ENCODE data around the gene SULT2B1.
"Not testable (repeated sequence)": the region's sequence is repeated elsewhere in the genome, so short reads cannot be mapped to it uniquely, and the experiment has no call there.

SULT2B1 gene

DNA sequence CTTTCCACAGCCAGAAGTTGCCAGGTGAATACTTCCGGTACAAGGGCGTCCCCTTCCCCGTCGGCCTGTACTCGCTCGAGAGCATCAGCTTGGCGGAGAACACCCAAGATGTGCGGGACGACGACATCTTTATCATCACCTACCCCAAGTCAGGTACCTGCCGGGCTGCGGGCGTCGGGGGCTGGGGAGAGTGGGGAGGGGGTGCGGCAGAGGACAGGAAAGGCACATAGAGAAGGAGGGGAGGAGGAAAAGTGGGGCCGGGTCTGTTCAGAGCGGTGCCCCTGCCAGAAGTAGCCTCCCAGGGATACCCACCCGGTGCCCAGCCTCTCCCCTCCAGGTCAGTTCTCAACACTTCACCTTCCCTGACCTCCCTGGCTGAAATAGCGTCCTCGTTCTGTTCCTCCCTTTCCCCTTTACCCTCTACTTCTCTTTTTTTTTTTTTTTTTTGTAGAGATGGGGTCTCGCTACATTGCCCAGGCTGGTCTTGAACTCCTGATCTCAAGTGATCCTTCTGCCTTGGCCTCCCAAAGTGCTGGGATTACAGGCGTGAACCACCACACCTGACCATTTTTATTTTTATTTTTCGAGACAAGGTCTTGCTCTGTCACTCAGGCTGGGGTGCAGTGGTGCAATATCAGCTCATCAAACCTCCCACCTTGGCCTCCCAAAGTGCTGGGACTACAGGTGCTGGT, 24.1 kb downstream of the SULT2B1 start:
- H2AK5ac ChIP-seq (ENCODE audit: low read length, severe bottlenecking): no peak overlapping the region
- no peak overlapping the region for H3K23ac ChIP-seq (ENCODE audit: low read length in 2 of 2)
- no peaks in the 10 kb centered on the region for H3K27me3 ChIP-seq (ENCODE audit: control insufficient read depth in 1 of 2, insufficient read depth in 1 of 2, low read length in 2 of 2)
- H3K79me1 ChIP-seq (replicated peaks; ENCODE audit: low read length, poor library complexity, severe bottlenecking): no peaks in the 10 kb centered on the region
- 79% methylated on average over 13 of the region's 23 CpGs for WGBS
- H2BK120ac ChIP-seq (ENCODE audit: low read depth, low read length): no peak overlapping the region
- H2BK5ac ChIP-seq (ENCODE audit: low read depth, low read length, poor library complexity, severe bottlenecking): no peak overlapping the region
- H3K9ac ChIP-seq (ENCODE audit: low read length): no peak overlapping the region
- no peak for DNase-seq
- no peak overlapping the region for H2AFZ ChIP-seq (ENCODE audit: low read depth, low read length)
- H3K4me2 ChIP-seq (ENCODE audit: low read length, poor library complexity, severe bottlenecking): no peak overlapping the region
- no peaks in the 10 kb centered on the region for H3K36me3 ChIP-seq (ENCODE audit: control insufficient read depth in 1 of 2, insufficient read depth in 2 of 2, low read depth in 1 of 2, low read length in 2 of 2)
- no peak overlapping the region for H3K14ac ChIP-seq (ENCODE audit: low read length in 2 of 2)
- H2BK12ac ChIP-seq (ENCODE audit: low read length in 2 of 2): no peak overlapping the region
- no peak overlapping the region for H4K8ac ChIP-seq (ENCODE audit: low read length)
- no peak overlapping the region for H2BK15ac ChIP-seq (ENCODE audit: low read depth, poor library complexity, severe bottlenecking)
- no peak overlapping the region for H3K4ac ChIP-seq (ENCODE audit: low read depth in 1 of 2, low read length in 2 of 2)
- H3K4me1 ChIP-seq (ENCODE audit: control insufficient read depth, insufficient read depth, low read depth, low read length): peaks cover 6% of the 10 kb centered on the region
- H3K4me3 ChIP-seq (ENCODE audit: insufficient read depth in 1 of 2, low read depth in 1 of 2, low read length in 2 of 2): no peak overlapping the region
- H3K9me3 ChIP-seq (ENCODE audit: control insufficient read depth, low read length): no peaks in the 10 kb centered on the region
- H3K27ac ChIP-seq (ENCODE audit: low read length, poor library complexity, severe bottlenecking): no peak overlapping the region
- no peak overlapping the region for H4K91ac ChIP-seq (ENCODE audit: low read length)
- no peak overlapping the region for H3K18ac ChIP-seq (ENCODE audit: low read depth in 1 of 2, low read length in 2 of 2)

- not testable (repeated sequence) for H2BK120ac ChIP-seq (ENCODE audit: low read depth, low read length); H3K4me1 ChIP-seq (ENCODE audit: control insufficient read depth, insufficient read depth, low read depth, low read length); H3K9ac ChIP-seq (ENCODE audit: low read length); H3K4me3 ChIP-seq (ENCODE audit: insufficient read depth in 1 of 2, low read depth in 1 of 2, low read length in 2 of 2); DNase-seq; H2BK15ac ChIP-seq (ENCODE audit: low read depth, poor library complexity, severe bottlenecking); H3K9me3 ChIP-seq (ENCODE audit: control insufficient read depth, low read length); H3K18ac ChIP-seq (ENCODE audit: low read depth in 1 of 2, low read length in 2 of 2); H3K27ac ChIP-seq (ENCODE audit: low read length, poor library complexity, severe bottlenecking); H3K4me2 ChIP-seq (ENCODE audit: low read length, poor library complexity, severe bottlenecking); H3K36me3 ChIP-seq (ENCODE audit: control insufficient read depth in 1 of 2, insufficient read depth in 2 of 2, low read depth in 1 of 2, low read length in 2 of 2); H2BK12ac ChIP-seq (ENCODE audit: low read length in 2 of 2); H3K23ac ChIP-seq (ENCODE audit: low read length in 2 of 2); H4K91ac ChIP-seq (ENCODE audit: low read length); H2AK5ac ChIP-seq (ENCODE audit: low read length, severe bottlenecking); H3K27me3 ChIP-seq (ENCODE audit: control insufficient read depth in 1 of 2, insufficient read depth in 1 of 2, low read length in 2 of 2); H2BK5ac ChIP-seq (ENCODE audit: low read depth, low read length, poor library complexity, severe bottlenecking); H2AFZ ChIP-seq (ENCODE audit: low read depth, low read length); H3K79me1 ChIP-seq (replicated peaks; ENCODE audit: low read length, poor library complexity, severe bottlenecking); H3K4ac ChIP-seq (ENCODE audit: low read depth in 1 of 2, low read length in 2 of 2); H4K8ac ChIP-seq (ENCODE audit: low read length); H3K14ac ChIP-seq (ENCODE audit: low read length in 2 of 2)
- 95% methylated on average over 7 of the region's 7 CpGs for WGBS
These were observed 25.9 kb downstream of the SULT2B1 start for GRCh38 chr19:48577908-48578307.

DNA sequence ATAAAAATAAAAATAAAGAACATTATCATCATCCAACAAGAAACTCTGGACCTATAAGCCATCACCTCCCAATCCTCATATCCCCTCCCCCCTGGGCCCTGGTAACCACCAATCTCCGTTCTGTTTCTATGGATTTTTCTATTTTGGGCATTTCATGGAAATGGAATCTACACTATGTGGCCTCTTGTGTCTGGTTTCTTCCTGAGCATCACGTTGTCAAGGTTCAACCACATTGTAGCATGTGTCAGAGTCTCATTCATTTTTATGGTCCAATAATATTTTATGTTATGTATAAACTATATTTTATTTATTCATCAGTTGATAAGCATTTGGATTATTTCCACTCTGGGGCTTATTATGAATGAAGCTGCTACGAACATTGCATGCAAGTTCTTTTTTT, 26.9 kb downstream of the SULT2B1 start:
- no peak overlapping the region for H3K4ac ChIP-seq (ENCODE audit: low read depth in 1 of 2, low read length in 2 of 2)
- H3K18ac ChIP-seq (ENCODE audit: low read depth in 1 of 2, low read length in 2 of 2): no peak overlapping the region
- H3K36me3 ChIP-seq (ENCODE audit: control insufficient read depth in 1 of 2, insufficient read depth in 2 of 2, low read depth in 1 of 2, low read length in 2 of 2): no peaks in the 10 kb centered on the region
- H3K4me2 ChIP-seq (ENCODE audit: low read length, poor library complexity, severe bottlenecking): no peak overlapping the region
- no peak overlapping the region for H2BK5ac ChIP-seq (ENCODE audit: low read depth, low read length, poor library complexity, severe bottlenecking)
- no peak overlapping the region for H2BK15ac ChIP-seq (ENCODE audit: low read depth, poor library complexity, severe bottlenecking)
- H2AK5ac ChIP-seq (ENCODE audit: low read length, severe bottlenecking): no peak overlapping the region
- peak; percentile 34 for DNase-seq
- no peak overlapping the region for H2BK12ac ChIP-seq (ENCODE audit: low read length in 2 of 2)
- H3K23ac ChIP-seq (ENCODE audit: low read length in 2 of 2): no peak overlapping the region
- H3K9me3 ChIP-seq (ENCODE audit: control insufficient read depth, low read length): no peaks in the 10 kb centered on the region
- no peak overlapping the region for H3K4me3 ChIP-seq (ENCODE audit: insufficient read depth in 1 of 2, low read depth in 1 of 2, low read length in 2 of 2)
- 77% methylated on average over 1 of the region's 3 CpGs for WGBS
- H3K9ac ChIP-seq (ENCODE audit: low read length): no peak overlapping the region
- no peaks in the 10 kb centered on the region for H3K79me1 ChIP-seq (replicated peaks; ENCODE audit: low read length, poor library complexity, severe bottlenecking)
- no peak overlapping the region for H2AFZ ChIP-seq (ENCODE audit: low read depth, low read length)
- no peak overlapping the region for H3K14ac ChIP-seq (ENCODE audit: low read length in 2 of 2)
- no peak overlapping the region for H2BK120ac ChIP-seq (ENCODE audit: low read depth, low read length)
- H3K27ac ChIP-seq (ENCODE audit: low read length, poor library complexity, severe bottlenecking): no peak overlapping the region
- no peaks in the 10 kb centered on the region for H3K27me3 ChIP-seq (ENCODE audit: control insufficient read depth in 1 of 2, insufficient read depth in 1 of 2, low read length in 2 of 2)
- no peak overlapping the region for H4K8ac ChIP-seq (ENCODE audit: low read length)
- no peak overlapping the region for H4K91ac ChIP-seq (ENCODE audit: low read length)
- H3K4me1 ChIP-seq (ENCODE audit: control insufficient read depth, insufficient read depth, low read depth, low read length): no peaks in the 10 kb centered on the region

DNA sequence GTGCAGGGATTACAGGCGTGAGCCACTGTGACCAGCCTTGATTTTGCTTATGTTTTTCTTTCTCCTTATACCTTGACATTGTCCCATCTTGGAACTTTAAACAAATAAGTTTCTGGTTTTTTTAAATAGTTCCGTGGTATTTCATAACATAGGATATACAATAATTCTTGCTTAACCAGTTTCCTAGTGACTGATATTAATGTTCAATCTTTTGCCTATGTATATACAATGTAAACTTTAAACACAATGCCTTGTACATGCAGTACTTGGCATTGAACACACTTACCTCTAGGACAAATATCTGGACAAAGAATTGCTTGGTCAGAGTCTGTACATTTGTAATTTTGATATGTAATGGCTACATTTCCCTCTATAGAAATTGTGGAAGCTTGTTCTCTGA, 30.2 kb downstream of the SULT2B1 start:
- H3K9ac ChIP-seq (ENCODE audit: low read length): no peak overlapping the region
- H4K8ac ChIP-seq (ENCODE audit: low read length): no peak overlapping the region
- no peak overlapping the region for H2AK5ac ChIP-seq (ENCODE audit: low read length, severe bottlenecking)
- H3K4me1 ChIP-seq (ENCODE audit: control insufficient read depth, insufficient read depth, low read depth, low read length): peaks cover 1% of the 10 kb centered on the region
- no peak overlapping the region for H3K4me3 ChIP-seq (ENCODE audit: insufficient read depth in 1 of 2, low read depth in 1 of 2, low read length in 2 of 2)
- H2BK120ac ChIP-seq (ENCODE audit: low read depth, low read length): no peak overlapping the region
- H3K9me3 ChIP-seq (ENCODE audit: control insufficient read depth, low read length): no peaks in the 10 kb centered on the region
- no peak overlapping the region for H3K4ac ChIP-seq (ENCODE audit: low read depth in 1 of 2, low read length in 2 of 2)
- H2BK5ac ChIP-seq (ENCODE audit: low read depth, low read length, poor library complexity, severe bottlenecking): no peak overlapping the region
- no peaks in the 10 kb centered on the region for H3K79me1 ChIP-seq (replicated peaks; ENCODE audit: low read length, poor library complexity, severe bottlenecking)
- H2BK15ac ChIP-seq (ENCODE audit: low read depth, poor library complexity, severe bottlenecking): no peak overlapping the region
- no peak overlapping the region for H3K27ac ChIP-seq (ENCODE audit: low read length, poor library complexity, severe bottlenecking)
- 100% methylated on average over 1 of the region's 2 CpGs for WGBS
- no peaks in the 10 kb centered on the region for H3K36me3 ChIP-seq (ENCODE audit: control insufficient read depth in 1 of 2, insufficient read depth in 2 of 2, low read depth in 1 of 2, low read length in 2 of 2)
- no peak overlapping the region for H3K4me2 ChIP-seq (ENCODE audit: low read length, poor library complexity, severe bottlenecking)
- H3K14ac ChIP-seq (ENCODE audit: low read length in 2 of 2): no peak overlapping the region
- no peak overlapping the region for H4K91ac ChIP-seq (ENCODE audit: low read length)
- no peak overlapping the region for H2AFZ ChIP-seq (ENCODE audit: low read depth, low read length)
- H3K27me3 ChIP-seq (ENCODE audit: control insufficient read depth in 1 of 2, insufficient read depth in 1 of 2, low read length in 2 of 2): peaks cover 0 to 8% of the 10 kb centered on the region in 2 experiments
- H2BK12ac ChIP-seq (ENCODE audit: low read length in 2 of 2): no peak overlapping the region
- H3K23ac ChIP-seq (ENCODE audit: low read length in 2 of 2): no peak overlapping the region
- H3K18ac ChIP-seq (ENCODE audit: low read depth in 1 of 2, low read length in 2 of 2): no peak overlapping the region
- no peak for DNase-seq
